WTC11 (cell line): ENCODE results near the gene PLPP3. TPM values are rescaled to one million over a fixed set of nuclear protein-coding genes. Genes with fewer than 3 reads are reported as not detected.

Experiments used
- ATAC-seq: fragments of 200-7000 bp; cut with Tn5 transposase; 2 replicates; pipeline ENCODE4 v1.10.0; 2021; ENCODE audit warnings: mild to moderate bottlenecking, moderate library complexity
- CTCF ChIA-PET: fragments of 300-600 bp; sonication (Branson Sonifier 250); formaldehyde crosslinking; loops from one replicate; lab custom pipeline; 2021; ENCODE audit warnings: antibody characterized with exemption; lab: Charles Lee
- POLR2A ChIA-PET: fragments of 350-600 bp; sonication (Branson Sonifier 250); formaldehyde crosslinking; loops from one replicate; lab custom pipeline; 2021; ENCODE audit warnings: antibody characterized with exemption; lab: Charles Lee
- DNase-seq: peaks from one replicate; pipeline ENCODE4 v3.0.0; 2021; ENCODE audit warnings: low spot score
- H3K27ac Mint-ChIP-seq: 2 replicates; pipeline ENCODE4 v1.8.0; 2021; ENCODE audit warnings: mixed read lengths
- H3K27me3 Mint-ChIP-seq: 2 replicates; pipeline ENCODE4 v1.8.0; 2021; ENCODE audit warnings: low read depth, mild to moderate bottlenecking, moderate library complexity, mixed read lengths
- H3K36me3 Mint-ChIP-seq: 2 replicates; pipeline ENCODE4 v1.8.0; 2021; ENCODE audit warnings: mixed read lengths
- H3K4me1 Mint-ChIP-seq: 2 replicates; pipeline ENCODE4 v1.8.0; 2022; ENCODE audit warnings: mixed read lengths
- H3K4me3 Mint-ChIP-seq: 2 replicates; pipeline ENCODE4 v1.8.0; 2021; ENCODE audit warnings: mild to moderate bottlenecking, moderate library complexity, mixed read lengths
- H3K9me3 Mint-ChIP-seq: 2 replicates; pipeline ENCODE4 v1.8.0; 2021; ENCODE audit warnings: mixed read lengths
- AR ChIP-seq: fragments of 250-450 bp; sonication (Bioruptor Pico); IDR thresholded peaks from 2 replicates; pipeline ENCODE4 v1.9.0; 2021; ENCODE audit warnings: mild to moderate bottlenecking
- ARID4B ChIP-seq: sonication (generic); formaldehyde crosslinking; IDR thresholded peaks from 2 replicates; pipeline ENCODE4 v1.8.0; 2023; ENCODE audit warnings: missing genetic modification reagents, mild to moderate bottlenecking, borderline replicate concordance
- ATF2 ChIP-seq: sonication (generic); formaldehyde crosslinking; IDR thresholded peaks from 2 replicates; pipeline ENCODE4 v1.8.1; 2022; ENCODE audit warnings: low read depth, missing genetic modification reagents, borderline replicate concordance
- ATF6 ChIP-seq: sonication (generic); formaldehyde crosslinking; IDR thresholded peaks from 2 replicates; pipeline ENCODE4 v1.8.1; 2023; ENCODE audit warnings: mild to moderate bottlenecking, missing genetic modification reagents
- ERG ChIP-seq: fragments of 250-450 bp; sonication (Bioruptor Pico); IDR thresholded peaks from 2 replicates; pipeline ENCODE4 v1.8.0; 2021; ENCODE audit warnings: mild to moderate bottlenecking
- FOXP1 ChIP-seq: sonication (generic); formaldehyde crosslinking; IDR thresholded peaks from 2 replicates; pipeline ENCODE4 v1.8.0; 2022; ENCODE audit warnings: missing genetic modification reagents, mild to moderate bottlenecking, moderate library complexity, borderline replicate concordance
- GRHL2 ChIP-seq: fragments of 250-450 bp; sonication (Bioruptor Pico); IDR thresholded peaks from 2 replicates; pipeline ENCODE4 v1.8.0; 2022; ENCODE audit warnings: mild to moderate bottlenecking, moderate library complexity; ENCODE audit not compliant: insufficient replicate concordance, severe bottlenecking
- MLX ChIP-seq: sonication (generic); formaldehyde crosslinking; IDR thresholded peaks from 2 replicates; pipeline ENCODE4 v1.8.1; 2023; ENCODE audit warnings: mild to moderate bottlenecking, missing genetic modification reagents, moderate library complexity
- MYBL2 ChIP-seq: sonication (generic); formaldehyde crosslinking; IDR thresholded peaks from 2 replicates; pipeline ENCODE4 v1.8.1; 2023; ENCODE audit warnings: mild to moderate bottlenecking, moderate library complexity, missing genetic modification reagents
- NFE2L1 ChIP-seq: sonication (generic); formaldehyde crosslinking; IDR thresholded peaks from 2 replicates; pipeline ENCODE4 v1.8.1; 2023; ENCODE audit warnings: missing genetic modification reagents
- PRDM15 ChIP-seq: sonication (generic); formaldehyde crosslinking; IDR thresholded peaks from 2 replicates; pipeline ENCODE4 v1.8.0; 2022; ENCODE audit warnings: missing genetic modification reagents
- SMAD3 ChIP-seq: sonication (generic); formaldehyde crosslinking; IDR thresholded peaks from 2 replicates; pipeline ENCODE4 v1.8.0; 2022; ENCODE audit warnings: missing genetic modification reagents, mild to moderate bottlenecking, borderline replicate concordance
- TCF7 ChIP-seq: sonication (generic); formaldehyde crosslinking; IDR thresholded peaks from 2 replicates; pipeline ENCODE4 v1.8.0; 2022; ENCODE audit warnings: mild to moderate bottlenecking, low read depth, missing genetic modification reagents, moderate library complexity
- TEAD1 ChIP-seq: sonication (generic); formaldehyde crosslinking; IDR thresholded peaks from 2 replicates; pipeline ENCODE4 v1.8.0; 2022; ENCODE audit warnings: mild to moderate bottlenecking, missing genetic modification reagents
- TEAD4 ChIP-seq: sonication (generic); formaldehyde crosslinking; IDR thresholded peaks from 2 replicates; pipeline ENCODE4 v1.8.0; 2022; ENCODE audit warnings: mild to moderate bottlenecking, missing genetic modification reagents
- TP53 ChIP-seq: sonication (generic); formaldehyde crosslinking; IDR thresholded peaks from 2 replicates; pipeline ENCODE4 v1.8.1; 2023; ENCODE audit warnings: mild to moderate bottlenecking, missing genetic modification reagents
- ZNF138 ChIP-seq: sonication (generic); formaldehyde crosslinking; conservative IDR thresholded peaks from 2 replicates; pipeline ENCODE4 v1.8.1; 2022; ENCODE audit warnings: mild to moderate bottlenecking, moderate library complexity, missing genetic modification reagents
- ZNF232 ChIP-seq: sonication (generic); formaldehyde crosslinking; IDR thresholded peaks from 2 replicates; pipeline ENCODE4 v1.8.0; 2022; ENCODE audit warnings: mild to moderate bottlenecking, missing genetic modification reagents
- total RNA-seq: library from RNA; stranded (reverse); gene quantifications from 3 replicates; pipeline ENCODE4 v1.2.3, GENCODE V29; 2021

PLPP3 gene
- total RNA-seq, 1 experiment from 2014 or later: 31.0 TPM

- TF ChIP-seq GRHL2 (CRISPR knock-in tag) (no peak), MLX (CRISPR knock-in tag) (no peak)
Observed at GRCh38 chr1:56511766-56512165, 67.6 kb downstream of the PLPP3 start (continued).

- no peak for ATAC-seq
- CTCF ChIA-PET: interaction anchor here (0.7 to 1.3 kb wide), 2 partner anchors 54 to 67 kb away, joined by 3 to 4 read pairs; no protein-coding TSS in a partner anchor
- TF ChIP-seq FOXP1 (no peak), MYBL2 (CRISPR knock-in tag) (no peak), ERG (CRISPR knock-in tag) (no peak), TEAD4 (CRISPR knock-in tag) (no peak), ZNF232 (no peak), ATF2 (no peak), TP53 (CRISPR knock-in tag) (no peak), ATF6 (no peak), NFE2L1 (CRISPR knock-in tag) (no peak), ARID4B (CRISPR knock-in tag) (no peak), TCF7 (CRISPR knock-in tag) (no peak), AR (no peak), TEAD1 (CRISPR knock-in tag) (no peak), SMAD3 (CRISPR knock-in tag) (no peak), PRDM15 (no peak), ZNF138 (no peak)
Observed at GRCh38 chr1:56511364-56511763, 68.0 kb downstream of the PLPP3 start.

More at GRCh38 chr1:56511364-56511763, 68.0 kb downstream of the PLPP3 start:
- Mint-ChIP-seq H3K9me3 (no peaks in the 10 kb centered on the region), H3K27ac (peak overlapping the region; percentile 48), H3K4me1 (peaks cover 67% of the 10 kb centered on the region), H3K4me3 (no peak overlapping the region), H3K36me3 (peaks cover 51% of the 10 kb centered on the region), H3K27me3 (no peaks in the 10 kb centered on the region)
- POLR2A ChIA-PET: interaction anchor here (0.6 kb wide), 1 partner anchor 68 kb away, joined by 3 read pairs; no protein-coding TSS in a partner anchor
- no peak for DNase-seq
